ENCODE results near the gene ZNF438. TPM values are rescaled to one million over a fixed set of nuclear protein-coding genes. Genes with fewer than 3 reads are reported as not detected.

ZNF438 gene
- total and polyA plus RNA-seq, 2 donors (not counting 1 experiment from before 2014, with no cell fraction given), result 4.7 to 6.6 TPM

- Histone ChIP-seq H3K9ac (ENCODE audit: insufficient read depth, low read length) (no peak overlapping the region), H3K79me2 (ENCODE audit: control insufficient read depth, insufficient read depth, low read length) (no peaks in the 10 kb centered on the region), H3K4me3 (replicated peaks in 1 of 4; ENCODE audit: control extremely low read depth in 1 of 4, insufficient read depth in 1 of 4, low read depth in 3 of 4, low read length in 4 of 4) (no peak overlapping the region), H3K36me3 (ENCODE audit: control insufficient read depth, insufficient read depth, low read length) (no peaks in the 10 kb centered on the region), H3K4me1 (ENCODE audit: control insufficient read depth, extremely low read depth, insufficient read depth, low read length) (no peaks in the 10 kb centered on the region), H3K4me2 (ENCODE audit: extremely low read depth, insufficient read depth, low read length) (no peak overlapping the region), H3K27ac (ENCODE audit: insufficient read depth, low read length) (no peak overlapping the region), H3K27me3 (ENCODE audit: control insufficient read depth, insufficient read depth, low read length) (no peaks in the 10 kb centered on the region), H3K9me3 (ENCODE audit: control insufficient read depth, insufficient read depth, low read depth, low read length) (no peaks in the 10 kb centered on the region), H4K20me1 (ENCODE audit: control insufficient read depth, extremely low read depth, insufficient read depth, low read length) (no peaks in the 10 kb centered on the region), H2AFZ (ENCODE audit: low read length) (no peak overlapping the region)
- no peak for TF ChIP-seq CTCF (conservative IDR thresholded peaks at IDR 0.05 in 1 of 2, IDR thresholded peaks at IDR 0.05 in 1 of 2; ENCODE audit: low read depth in 1 of 2, low read length in 2 of 2)
- TF ChIP-seq EZH2 (IDR thresholded peaks at IDR 0.05; ENCODE audit: low read length, missing control alignments), result no peak
- DNase-seq (ENCODE audit: low read depth in 2 of 2), result no peak
Measured at GRCh38 chr10:30847642-30848041, 184.0 kb downstream of the ZNF438 start.

GRCh38 chr10:30847199-30847598 lies 184.5 kb downstream of the ZNF438 start:
- Histone ChIP-seq H3K4me2 (ENCODE audit: extremely low read depth, insufficient read depth, low read length) (no peak overlapping the region), H3K9me3 (ENCODE audit: control insufficient read depth, insufficient read depth, low read depth, low read length) (no peaks in the 10 kb centered on the region), H3K79me2 (ENCODE audit: control insufficient read depth, insufficient read depth, low read length) (no peaks in the 10 kb centered on the region), H2AFZ (ENCODE audit: low read length) (no peak overlapping the region), H3K4me3 (replicated peaks in 1 of 4; ENCODE audit: control extremely low read depth in 1 of 4, insufficient read depth in 1 of 4, low read depth in 3 of 4, low read length in 4 of 4) (no peak overlapping the region), H3K36me3 (ENCODE audit: control insufficient read depth, insufficient read depth, low read length) (no peaks in the 10 kb centered on the region), H4K20me1 (ENCODE audit: control insufficient read depth, extremely low read depth, insufficient read depth, low read length) (no peaks in the 10 kb centered on the region), H3K27me3 (ENCODE audit: control insufficient read depth, insufficient read depth, low read length) (no peaks in the 10 kb centered on the region), H3K9ac (ENCODE audit: insufficient read depth, low read length) (no peak overlapping the region), H3K4me1 (ENCODE audit: control insufficient read depth, extremely low read depth, insufficient read depth, low read length) (no peaks in the 10 kb centered on the region), H3K27ac (ENCODE audit: insufficient read depth, low read length) (no peak overlapping the region)
- no peak for DNase-seq (ENCODE audit: low read depth in 2 of 2)
- TF ChIP-seq CTCF (conservative IDR thresholded peaks at IDR 0.05 in 1 of 2, IDR thresholded peaks at IDR 0.05 in 1 of 2; ENCODE audit: low read depth in 1 of 2, low read length in 2 of 2) (no peak), EZH2 (IDR thresholded peaks at IDR 0.05; ENCODE audit: low read length, missing control alignments) (no peak)

GRCh38 chr10:30846710-30847109 lies 185.0 kb downstream of the ZNF438 start:
- Histone ChIP-seq H3K4me3 (replicated peaks in 1 of 4; ENCODE audit: control extremely low read depth in 1 of 4, insufficient read depth in 1 of 4, low read depth in 3 of 4, low read length in 4 of 4) (no peak overlapping the region), H3K36me3 (ENCODE audit: control insufficient read depth, insufficient read depth, low read length) (no peaks in the 10 kb centered on the region), H3K9ac (ENCODE audit: insufficient read depth, low read length) (no peak overlapping the region), H3K27me3 (ENCODE audit: control insufficient read depth, insufficient read depth, low read length) (no peaks in the 10 kb centered on the region), H4K20me1 (ENCODE audit: control insufficient read depth, extremely low read depth, insufficient read depth, low read length) (no peaks in the 10 kb centered on the region), H3K9me3 (ENCODE audit: control insufficient read depth, insufficient read depth, low read depth, low read length) (no peaks in the 10 kb centered on the region), H2AFZ (ENCODE audit: low read length) (no peak overlapping the region), H3K4me2 (ENCODE audit: extremely low read depth, insufficient read depth, low read length) (no peak overlapping the region), H3K27ac (ENCODE audit: insufficient read depth, low read length) (no peak overlapping the region), H3K79me2 (ENCODE audit: control insufficient read depth, insufficient read depth, low read length) (no peaks in the 10 kb centered on the region), H3K4me1 (ENCODE audit: control insufficient read depth, extremely low read depth, insufficient read depth, low read length) (no peaks in the 10 kb centered on the region)
- TF ChIP-seq EZH2 (IDR thresholded peaks at IDR 0.05; ENCODE audit: low read length, missing control alignments) (no peak), CTCF (conservative IDR thresholded peaks at IDR 0.05 in 1 of 2, IDR thresholded peaks at IDR 0.05 in 1 of 2; ENCODE audit: low read depth in 1 of 2, low read length in 2 of 2) (no peak)
- DNase-seq (ENCODE audit: low read depth in 2 of 2), result no peak
